Measurements from ENCODE around the gene CR1L.

- TF ChIP-seq CTCF (conservative IDR thresholded peaks at IDR 0.05 in 1 of 2, IDR thresholded peaks at IDR 0.05 in 1 of 2; ENCODE audit: low read depth in 1 of 2, low read length in 2 of 2) (no peak), EZH2 (IDR thresholded peaks at IDR 0.05; ENCODE audit: low read length, missing control alignments) (no peak)
These were observed 26.1 kb downstream of the CR1L start for GRCh38 chr1:207670997-207671396.
